ENCODE results near the gene RAP1A.
"Not testable (repeated sequence)": the region's sequence is repeated elsewhere in the genome, so short reads cannot be mapped to it uniquely, and the experiment has no call there.

The RAP1A gene

GRCh38 chr1:111602302-111602701 is 17.3 kb upstream of the RAP1A start:
- DNase-seq (ENCODE audit: low spot score) (no peak), ATAC-seq (ENCODE audit: low read depth) (no peak)
- Histone ChIP-seq H3K9me3 (ENCODE audit: severe bottlenecking) (no peaks in the 10 kb centered on the region), H3K36me3 (ENCODE audit: low read depth) (no peaks in the 10 kb centered on the region), H3K4me1 (ENCODE audit: insufficient read depth, poor library complexity, severe bottlenecking) (peaks cover 7% of the 10 kb centered on the region), H3K4me3 (ENCODE audit: severe bottlenecking) (no peak overlapping the region), H3K27me3 (ENCODE audit: insufficient read depth, poor library complexity, severe bottlenecking) (no peaks in the 10 kb centered on the region), H3K27ac (ENCODE audit: poor library complexity, severe bottlenecking) (no peak overlapping the region)
- TF ChIP-seq CTCF (IDR thresholded peaks at IDR 0.05; ENCODE audit: poor library complexity, severe bottlenecking), result no peak

- Histone ChIP-seq H3K4me3 (ENCODE audit: severe bottlenecking) (no peak overlapping the region), H3K9me3 (ENCODE audit: severe bottlenecking) (no peaks in the 10 kb centered on the region), H3K27me3 (ENCODE audit: insufficient read depth, poor library complexity, severe bottlenecking) (no peaks in the 10 kb centered on the region), H3K36me3 (ENCODE audit: low read depth) (no peaks in the 10 kb centered on the region), H3K4me1 (ENCODE audit: insufficient read depth, poor library complexity, severe bottlenecking) (peaks cover 7% of the 10 kb centered on the region), H3K27ac (ENCODE audit: poor library complexity, severe bottlenecking) (no peak overlapping the region)
- DNase-seq (ENCODE audit: low spot score) (no peak), ATAC-seq (ENCODE audit: low read depth) (no peak)
- TF ChIP-seq CTCF (IDR thresholded peaks at IDR 0.05; ENCODE audit: poor library complexity, severe bottlenecking), result no peak
Observed at GRCh38 chr1:111602974-111603373, 16.6 kb upstream of the RAP1A start.

- TF ChIP-seq CTCF (IDR thresholded peaks at IDR 0.05; ENCODE audit: poor library complexity, severe bottlenecking), result no peak
- Histone ChIP-seq H3K27me3 (ENCODE audit: insufficient read depth, poor library complexity, severe bottlenecking) (no peaks in the 10 kb centered on the region), H3K36me3 (ENCODE audit: low read depth) (no peaks in the 10 kb centered on the region), H3K4me1 (ENCODE audit: insufficient read depth, poor library complexity, severe bottlenecking) (peaks cover 7% of the 10 kb centered on the region), H3K4me3 (ENCODE audit: severe bottlenecking) (no peak overlapping the region), H3K9me3 (ENCODE audit: severe bottlenecking) (no peaks in the 10 kb centered on the region), H3K27ac (ENCODE audit: poor library complexity, severe bottlenecking) (no peak overlapping the region)
- no peak for DNase-seq (ENCODE audit: low spot score)
- ATAC-seq (ENCODE audit: low read depth), result no peak
Observed at GRCh38 chr1:111603979-111604378, 15.6 kb upstream of the RAP1A start.

GRCh38 chr1:111604931-111605330 is 14.7 kb upstream of the RAP1A start:
- Histone ChIP-seq H3K36me3 (ENCODE audit: low read depth) (no peaks in the 10 kb centered on the region), H3K27ac (ENCODE audit: poor library complexity, severe bottlenecking) (no peak overlapping the region), H3K27me3 (ENCODE audit: insufficient read depth, poor library complexity, severe bottlenecking) (no peaks in the 10 kb centered on the region), H3K4me3 (ENCODE audit: severe bottlenecking) (no peak overlapping the region), H3K4me1 (ENCODE audit: insufficient read depth, poor library complexity, severe bottlenecking) (peaks cover 7% of the 10 kb centered on the region), H3K9me3 (ENCODE audit: severe bottlenecking) (no peaks in the 10 kb centered on the region)
- DNase-seq (ENCODE audit: low spot score) (no peak), ATAC-seq (ENCODE audit: low read depth) (peak; percentile 94)
- TF ChIP-seq CTCF (IDR thresholded peaks at IDR 0.05; ENCODE audit: poor library complexity, severe bottlenecking), result no peak

GRCh38 chr1:111605576-111605975 is 14.0 kb upstream of the RAP1A start:
- ATAC-seq (ENCODE audit: low read depth), result no peak
- TF ChIP-seq CTCF (IDR thresholded peaks at IDR 0.05; ENCODE audit: poor library complexity, severe bottlenecking), result no peak
- no peak for DNase-seq (ENCODE audit: low spot score)
- no peaks in the 10 kb centered on the region for H3K36me3 ChIP-seq (ENCODE audit: low read depth)
- H3K9me3 ChIP-seq (ENCODE audit: severe bottlenecking), result no peaks in the 10 kb centered on the region
- no peaks in the 10 kb centered on the region for H3K27me3 ChIP-seq (ENCODE audit: insufficient read depth, poor library complexity, severe bottlenecking)
- H3K27ac ChIP-seq (ENCODE audit: poor library complexity, severe bottlenecking), result no peak overlapping the region
- H3K4me1 ChIP-seq (ENCODE audit: insufficient read depth, poor library complexity, severe bottlenecking), result peaks cover 7% of the 10 kb centered on the region
- H3K4me3 ChIP-seq (ENCODE audit: severe bottlenecking), result no peak overlapping the region

DNA sequence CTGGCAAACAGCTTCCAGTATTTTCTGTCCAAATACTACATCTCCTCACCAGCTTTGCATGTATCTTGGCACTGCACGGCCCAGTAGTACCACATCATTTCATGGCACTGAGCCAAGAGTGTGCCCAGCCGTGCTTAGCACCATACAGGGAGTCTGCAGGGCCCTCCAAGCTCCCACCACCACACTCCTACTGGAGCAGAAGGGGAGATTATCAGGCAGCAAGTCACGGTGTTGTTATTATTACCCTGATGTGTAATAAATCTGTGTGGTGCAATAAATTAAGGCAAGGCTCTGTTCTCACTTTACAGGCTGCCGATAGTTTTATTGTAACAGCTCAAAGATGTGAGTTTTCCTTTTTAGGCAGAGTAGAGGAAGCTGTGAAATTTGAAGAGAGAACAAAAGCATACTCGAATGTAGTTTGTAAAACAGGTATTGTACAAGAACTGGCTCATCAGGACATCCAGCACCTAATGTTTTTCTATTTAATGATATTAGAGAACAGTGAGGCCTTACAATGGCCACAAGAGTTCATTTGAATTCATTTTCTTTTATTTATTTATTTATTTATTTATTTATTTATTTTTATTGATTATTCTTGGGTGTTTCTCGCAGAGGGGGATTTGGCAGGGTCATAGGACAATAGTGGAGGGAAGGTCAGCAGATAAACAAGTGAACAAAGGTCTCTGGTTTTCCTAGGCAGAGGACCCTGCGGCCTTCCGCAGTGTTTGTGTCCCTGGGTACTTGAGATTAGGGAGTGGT is 13.0 kb upstream of the RAP1A start:
- DNase-seq (ENCODE audit: low spot score); H3K4me1 ChIP-seq (ENCODE audit: insufficient read depth, poor library complexity, severe bottlenecking); H3K4me3 ChIP-seq (ENCODE audit: severe bottlenecking); H3K9me3 ChIP-seq (ENCODE audit: severe bottlenecking); H3K27me3 ChIP-seq (ENCODE audit: insufficient read depth, poor library complexity, severe bottlenecking); H3K36me3 ChIP-seq (ENCODE audit: low read depth); ATAC-seq (ENCODE audit: low read depth); H3K27ac ChIP-seq (ENCODE audit: poor library complexity, severe bottlenecking): not testable (repeated sequence)

DNA sequence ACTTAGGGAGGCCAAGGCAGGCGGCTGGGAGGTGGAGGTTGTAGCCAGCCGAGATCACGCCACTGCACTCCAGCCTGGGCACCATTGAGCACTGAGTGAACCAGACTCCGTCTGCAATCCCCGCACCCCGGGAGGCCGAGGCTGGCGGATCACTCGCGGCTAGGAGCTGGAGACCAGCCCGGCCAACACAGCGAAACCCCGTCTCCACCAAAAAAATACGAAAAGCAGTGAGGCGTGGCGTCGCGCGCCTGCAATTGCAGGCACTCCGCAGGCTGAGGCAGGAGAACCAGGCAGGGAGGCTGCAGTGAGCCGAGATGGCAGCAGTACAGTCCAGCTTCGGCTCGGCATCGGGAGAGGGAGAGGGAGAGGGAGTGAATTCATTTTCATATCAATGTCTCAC is 11.1 kb upstream of the RAP1A start:
- not testable (repeated sequence) for H3K9me3 ChIP-seq (ENCODE audit: severe bottlenecking); H3K36me3 ChIP-seq (ENCODE audit: low read depth); ATAC-seq (ENCODE audit: low read depth); H3K4me3 ChIP-seq (ENCODE audit: severe bottlenecking); H3K27me3 ChIP-seq (ENCODE audit: insufficient read depth, poor library complexity, severe bottlenecking); H3K4me1 ChIP-seq (ENCODE audit: insufficient read depth, poor library complexity, severe bottlenecking); DNase-seq (ENCODE audit: low spot score); H3K27ac ChIP-seq (ENCODE audit: poor library complexity, severe bottlenecking)

All from RWPE2 (cell line).